GM21390 (cell line): Measurements from ENCODE around the gene UPP1.
"Not testable (repeated sequence)": the region's sequence is repeated elsewhere in the genome, so short reads cannot be mapped to it uniquely, and the experiment has no call there.

ENCODE experiments used
- ATAC-seq: cut with Tn5 transposase; IDR thresholded peaks from one replicate; pipeline ENCODE4 v1.9.1; 2021; ENCODE audit not compliant: unreplicated experiment

The UPP1 gene

DNA sequence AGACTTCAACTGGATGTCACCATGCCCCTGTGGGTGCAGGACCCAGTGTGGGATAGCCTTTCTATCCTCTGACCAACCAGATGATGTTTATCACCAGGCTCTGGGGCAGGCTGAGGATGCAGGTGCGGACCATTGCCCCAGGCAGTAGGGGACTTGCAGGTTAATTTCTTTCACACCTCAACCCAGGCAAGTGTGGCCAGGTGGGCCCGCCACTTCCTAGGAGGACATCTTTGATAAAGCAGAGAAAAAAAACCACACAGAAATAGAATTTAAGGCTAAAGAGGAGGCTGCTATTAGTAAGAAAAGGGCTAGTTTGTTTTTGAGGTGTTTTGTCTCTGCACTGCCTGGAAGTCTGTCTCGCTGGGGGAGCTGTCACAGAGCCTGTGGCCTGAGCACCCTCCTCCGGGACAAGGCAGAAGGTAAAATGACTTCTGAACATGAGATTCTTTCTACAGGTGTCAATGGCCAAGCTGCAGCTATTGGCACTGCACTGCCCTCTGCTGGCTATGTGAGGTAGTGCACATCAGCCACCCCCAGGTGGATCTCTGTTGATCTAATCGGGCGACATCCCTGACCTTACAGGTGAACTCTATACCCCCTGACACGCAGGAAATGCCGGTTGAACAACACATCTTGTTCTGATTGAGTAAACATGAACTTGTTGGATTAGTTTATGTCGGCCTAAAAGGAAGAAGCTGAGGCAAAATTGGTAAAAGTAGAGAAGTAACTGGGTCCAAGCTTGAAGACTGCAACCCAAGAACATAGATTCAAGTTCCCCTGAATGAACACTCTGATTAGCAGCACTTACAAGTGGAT, 21.0 kb downstream of the UPP1 start:
- ATAC-seq: peak; percentile 94

DNA sequence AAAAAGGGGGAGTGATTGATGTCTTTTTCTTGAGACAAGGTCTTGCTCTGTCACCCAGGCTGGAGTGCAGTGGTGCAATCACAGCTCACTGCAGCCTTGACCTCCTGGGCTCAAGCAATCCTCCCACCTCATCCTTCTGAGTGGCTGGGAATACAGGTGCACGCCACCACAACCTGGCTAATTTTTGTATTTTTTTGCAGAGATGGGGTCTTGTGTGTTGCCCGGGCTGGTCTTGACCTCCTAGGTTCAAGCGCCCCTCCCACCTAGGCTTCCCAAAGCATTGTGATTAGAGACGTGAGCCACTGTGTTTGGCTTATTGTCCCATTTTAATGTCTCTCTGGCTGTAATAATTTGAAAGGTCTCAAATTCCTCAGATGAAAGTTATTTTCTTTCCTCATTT, 21.8 kb downstream of the UPP1 start:
- ATAC-seq: no peak

DNA sequence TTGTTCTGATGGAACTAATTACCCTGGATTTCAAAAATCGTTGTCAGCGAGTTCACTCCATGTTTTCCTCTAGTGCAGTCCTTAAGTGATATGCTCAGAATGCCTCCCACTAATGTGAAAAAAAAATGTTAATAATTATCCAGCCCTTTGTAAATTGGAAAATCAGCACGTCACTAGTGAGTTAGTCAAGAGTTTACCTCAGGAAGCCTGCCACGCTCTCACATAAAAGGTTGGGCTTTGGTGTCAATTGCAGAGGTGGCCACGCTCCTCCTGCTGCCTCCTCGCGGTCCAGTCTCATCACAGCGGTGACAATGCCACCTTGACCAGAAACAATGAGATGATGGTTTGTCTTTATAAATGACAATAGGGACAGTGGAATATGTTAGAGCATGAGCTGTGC, 22.5 kb downstream of the UPP1 start:
- no peak for ATAC-seq

DNA sequence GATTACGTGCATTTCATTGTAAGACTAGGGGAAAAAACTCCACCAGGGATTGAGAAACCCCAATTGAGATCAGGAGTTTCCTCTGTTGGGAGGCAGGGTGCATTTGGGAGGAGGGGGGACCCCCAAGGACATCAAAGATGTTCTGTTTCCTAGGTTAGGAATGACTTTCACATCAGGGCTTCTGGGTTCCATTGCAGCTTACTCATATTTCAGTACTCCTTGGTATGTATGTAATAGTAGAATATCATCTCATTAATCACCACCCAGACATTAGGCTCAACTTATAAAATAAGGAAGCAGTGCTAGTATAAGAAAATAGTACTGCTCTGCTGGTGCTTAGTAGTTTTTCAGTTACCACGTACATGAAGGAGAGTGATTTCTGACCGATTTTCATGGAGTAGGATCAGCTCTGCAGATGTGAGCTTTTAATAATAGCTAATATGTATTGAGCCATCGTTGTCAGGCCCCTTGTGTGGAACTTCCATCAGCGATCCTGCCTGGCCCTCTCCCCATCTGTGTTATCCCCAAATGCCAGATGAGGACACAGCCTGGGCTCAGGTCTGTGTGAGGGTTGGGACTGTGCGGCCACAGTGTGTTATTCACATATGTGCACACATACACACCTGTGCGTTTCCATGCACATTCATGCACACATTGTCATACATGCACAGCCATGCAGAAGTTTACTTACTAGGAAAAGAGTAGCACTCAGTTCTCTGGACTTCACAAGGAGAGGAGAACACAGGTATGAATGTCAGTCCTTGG, 23.5 kb downstream of the UPP1 start:
- ATAC-seq: no peak

DNA sequence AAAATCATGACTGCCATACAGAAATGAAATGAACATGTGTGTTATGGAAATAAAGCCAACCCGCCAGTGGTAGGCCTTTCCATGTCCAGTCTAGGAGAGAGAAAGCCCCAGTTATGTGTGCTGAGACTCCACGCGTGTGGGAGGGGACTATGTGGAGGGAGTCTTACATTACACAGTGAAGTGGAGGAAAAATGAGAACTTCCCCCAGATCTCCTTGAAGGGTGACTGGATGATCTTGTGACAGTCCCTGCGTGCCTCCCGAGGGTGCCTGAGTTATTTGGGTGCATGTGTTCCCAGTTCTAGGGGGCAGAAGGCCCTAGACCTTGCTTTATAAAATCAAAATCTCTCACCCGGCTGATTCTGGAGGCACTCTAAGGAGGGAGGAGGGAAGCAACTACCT, 24.2 kb downstream of the UPP1 start:
- ATAC-seq: no peak

DNA sequence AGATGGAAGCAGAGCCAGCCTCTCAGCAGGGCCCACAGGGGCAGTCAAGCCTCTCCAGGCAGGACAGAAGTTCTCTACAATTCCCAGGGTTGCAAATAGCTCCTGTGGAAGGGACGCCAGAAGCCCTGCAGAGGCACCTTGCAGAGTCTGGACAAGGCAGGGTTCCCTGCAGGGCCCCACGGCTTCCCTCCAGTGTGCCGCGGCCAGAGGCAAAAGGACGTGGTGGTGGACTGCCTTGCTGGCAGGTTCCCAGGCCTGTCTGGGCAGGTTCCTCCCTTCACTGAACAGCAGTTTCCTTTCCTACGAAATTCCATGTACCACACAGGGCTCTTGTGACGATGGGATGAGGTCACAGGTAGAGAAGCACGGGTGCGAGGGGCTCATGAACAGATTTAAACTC, 25.1 kb downstream of the UPP1 start:
- ATAC-seq: no peak

DNA sequence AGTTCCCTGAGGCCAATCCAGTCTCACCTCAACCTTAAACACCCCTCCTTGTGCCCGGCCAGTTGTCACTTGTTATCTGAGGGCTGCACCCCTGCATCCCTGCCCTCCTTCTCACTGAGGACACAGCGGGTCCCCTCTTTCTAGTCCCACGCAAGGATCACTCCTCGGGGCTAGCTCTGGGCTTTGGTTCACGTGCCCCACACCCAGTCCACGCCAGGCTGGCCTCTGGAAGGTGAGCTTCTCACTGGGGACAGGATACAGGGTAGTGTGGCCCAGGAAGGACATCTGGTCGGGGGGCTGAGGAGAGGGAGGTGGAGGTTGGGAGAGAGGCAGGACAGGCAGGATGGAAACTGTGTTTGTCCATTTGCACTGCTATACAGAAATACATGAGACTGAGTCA, 25.5 kb downstream of the UPP1 start:
- ATAC-seq: no peak

DNA sequence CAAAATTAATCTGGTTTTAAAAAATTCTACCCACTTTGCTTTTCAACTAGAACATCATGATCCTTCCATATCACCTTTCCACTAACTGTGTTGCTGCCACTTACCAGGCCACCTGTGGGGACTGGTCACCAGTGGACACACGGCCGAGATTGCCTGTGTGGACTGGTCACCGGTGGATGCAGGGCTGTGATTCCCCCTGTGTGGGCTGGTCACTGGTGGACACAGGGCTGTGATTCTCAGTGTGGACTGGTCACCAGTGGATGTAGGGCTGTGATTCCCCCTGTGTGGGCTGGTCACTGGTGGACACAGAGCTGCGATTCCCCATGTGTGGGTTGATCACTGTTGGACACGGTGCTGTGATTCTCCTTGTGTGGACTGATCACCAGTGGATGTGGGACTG, 27.0 kb downstream of the UPP1 start:
- no peak for ATAC-seq

DNA sequence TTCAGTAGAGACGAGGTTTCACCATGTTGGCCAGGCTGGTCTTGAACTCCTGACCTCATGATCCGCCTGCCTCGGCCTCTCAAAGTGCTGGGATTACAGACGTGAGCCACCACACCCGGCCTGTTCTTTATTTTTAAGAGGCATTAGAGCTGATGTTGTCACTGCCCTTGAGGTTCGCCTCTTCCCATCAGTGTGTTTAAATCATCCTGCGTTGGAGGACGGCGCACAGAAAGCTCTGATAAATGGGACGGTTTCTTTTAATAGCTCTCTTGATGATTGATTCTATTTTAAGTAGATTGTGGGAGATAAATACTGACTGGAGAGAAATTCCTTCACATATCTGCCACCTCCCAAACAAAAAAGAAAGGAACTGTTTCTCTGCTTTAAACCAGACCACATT, 29.0 kb downstream of the UPP1 start:
- ATAC-seq: no peak

DNA sequence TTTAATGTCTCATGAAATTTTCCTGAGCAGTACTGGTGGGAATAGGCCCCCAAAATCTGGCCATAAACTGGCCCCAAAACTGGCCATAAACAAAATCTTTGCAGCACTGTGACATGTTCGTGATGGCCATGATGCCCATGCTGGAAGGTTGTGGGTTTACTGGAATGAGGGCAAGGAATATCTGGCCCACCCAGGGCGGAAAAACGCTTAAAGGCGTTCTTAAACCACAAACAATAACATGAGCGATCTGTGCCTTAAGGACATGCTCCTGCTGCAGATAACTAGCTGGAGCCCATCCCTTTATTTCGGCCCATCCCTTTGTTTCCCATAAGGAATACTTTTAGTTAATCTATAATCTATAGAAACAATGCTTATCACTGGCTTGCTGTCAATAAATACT, 31.5 kb downstream of the UPP1 start:
- ATAC-seq: not testable (repeated sequence)

DNA sequence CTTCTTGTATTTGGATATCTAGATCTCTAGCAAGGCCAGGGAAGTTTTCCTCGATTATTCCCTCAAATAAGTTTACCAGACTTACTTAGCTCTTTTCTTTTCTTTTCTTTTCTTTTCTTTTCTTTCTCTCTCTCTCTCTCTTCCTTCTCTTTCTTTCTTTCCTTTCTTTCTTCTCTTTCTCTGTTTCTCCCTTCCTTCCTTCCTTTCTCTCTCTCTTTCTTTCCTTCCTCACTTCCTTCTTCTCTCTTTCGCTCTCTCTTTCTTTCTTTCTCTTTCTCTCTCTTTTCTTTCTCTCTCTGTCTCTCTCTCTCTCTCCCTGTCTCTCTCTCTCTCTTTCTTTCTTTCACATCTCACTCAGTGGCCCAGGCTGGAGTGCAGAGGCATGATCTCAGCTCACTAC, 37.0 kb downstream of the UPP1 start:
- no peak for ATAC-seq

DNA sequence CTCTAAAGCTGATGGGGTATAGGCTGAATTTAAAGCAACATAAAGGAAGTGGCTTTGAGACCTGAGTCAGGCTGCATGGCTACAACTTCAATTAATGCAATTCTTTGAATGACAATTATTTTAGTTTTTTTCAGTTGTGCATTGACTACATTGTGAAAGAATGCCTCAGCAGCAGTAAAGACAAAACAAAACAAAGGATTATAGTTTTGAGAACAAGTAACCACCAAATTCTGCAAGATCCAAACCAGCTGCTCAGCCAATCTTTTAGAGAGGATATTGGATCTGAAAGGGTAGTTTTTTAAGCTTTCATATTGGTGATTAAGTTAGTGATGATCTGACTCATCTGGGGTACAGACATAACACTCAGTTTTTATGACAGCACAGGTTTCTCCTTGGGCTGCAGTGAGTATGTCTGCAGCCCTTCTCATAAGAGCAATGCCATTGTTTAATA, 41.6 kb downstream of the UPP1 start:
- ATAC-seq: peak; percentile 87

DNA sequence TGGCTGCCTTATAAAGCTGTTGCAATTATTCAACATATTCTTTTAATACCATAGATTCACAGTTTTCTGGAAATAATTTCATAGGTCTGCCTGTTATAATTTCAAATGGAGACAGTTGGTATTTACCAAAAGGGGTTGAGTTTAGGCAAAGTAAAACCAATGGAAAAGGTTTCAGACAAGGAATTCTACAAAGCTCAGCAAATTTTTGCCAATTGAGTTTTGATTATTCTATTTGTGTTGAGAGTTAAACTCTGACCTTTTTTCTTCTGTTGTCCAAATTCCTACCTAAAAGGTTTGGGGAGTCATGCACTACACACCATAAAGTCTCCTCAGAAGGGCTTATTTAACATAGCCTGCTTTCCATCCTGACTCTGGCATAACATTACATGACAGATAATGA, 43.7 kb downstream of the UPP1 start:
- no peak for ATAC-seq

DNA sequence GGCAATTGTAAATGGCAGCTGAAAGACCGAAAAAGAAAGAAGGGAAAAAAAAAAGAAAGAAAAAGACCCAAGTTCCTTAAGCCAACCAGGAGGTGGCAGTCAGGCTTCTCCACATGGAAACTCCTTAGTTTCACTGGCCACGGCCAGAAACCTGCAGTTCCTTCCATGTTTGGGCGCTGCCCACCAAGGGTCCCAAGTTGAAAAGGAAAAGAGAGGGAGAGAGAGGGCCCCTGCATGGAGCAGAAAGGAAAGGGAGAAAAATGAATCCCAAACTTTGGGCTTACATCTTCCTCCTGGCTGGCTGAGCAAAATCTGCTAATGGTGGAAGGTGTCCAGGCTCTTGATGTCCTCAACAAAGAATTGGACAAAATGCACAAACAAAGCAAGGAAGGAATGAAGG, 50.4 kb downstream of the UPP1 start:
- ATAC-seq: no peak

DNA sequence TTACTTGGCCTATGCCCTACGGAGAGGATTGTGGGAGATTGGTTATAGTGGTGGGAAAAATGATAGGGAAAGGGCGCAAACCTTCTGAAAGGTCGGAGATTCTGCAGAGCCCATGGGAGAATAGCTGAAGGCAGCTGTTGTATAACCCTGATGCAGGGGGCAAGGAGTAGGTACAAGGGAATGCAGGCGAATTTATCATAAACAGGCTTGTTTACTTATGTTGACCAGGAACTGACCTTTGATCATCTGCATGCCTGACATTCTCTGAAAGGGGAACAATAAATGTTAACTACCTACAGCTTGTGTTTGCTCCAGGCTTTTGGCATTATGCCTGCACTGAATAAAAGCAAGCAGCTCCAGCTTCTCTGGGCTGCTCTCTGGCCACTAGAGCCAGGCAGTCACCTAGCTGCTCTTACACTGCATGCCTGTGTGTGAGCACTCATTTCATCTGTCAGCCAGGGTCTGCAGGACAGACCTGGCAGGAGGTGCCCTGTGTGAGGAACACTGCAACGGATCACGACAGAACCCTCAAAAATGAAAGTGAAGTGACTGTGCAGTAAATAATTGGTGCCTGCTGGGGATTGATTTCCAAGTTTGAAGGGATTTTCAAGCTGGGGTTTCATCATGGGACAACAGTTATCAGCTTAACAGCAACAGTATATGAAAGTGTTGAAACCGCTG, 51.1 kb downstream of the UPP1 start:
- no peak for ATAC-seq

DNA sequence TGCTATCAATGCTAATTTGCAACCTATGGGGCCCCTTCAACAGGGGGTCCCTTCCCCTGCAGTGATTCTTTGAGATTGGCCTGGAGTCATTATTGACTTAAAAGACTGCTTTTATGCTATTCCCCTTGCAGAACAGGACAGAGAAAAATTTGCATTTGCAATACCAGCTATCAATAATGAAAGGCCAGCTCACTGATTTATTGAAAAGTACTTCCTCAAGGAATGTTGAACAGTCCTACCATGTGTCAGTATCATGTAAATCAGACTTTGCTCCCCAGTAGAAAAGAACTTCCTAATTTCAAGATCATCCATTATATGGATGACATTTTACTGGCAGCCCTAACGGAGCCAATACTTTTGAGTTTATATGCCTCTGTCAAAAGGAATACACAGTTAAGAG, 52.5 kb downstream of the UPP1 start:
- ATAC-seq: no peak

DNA sequence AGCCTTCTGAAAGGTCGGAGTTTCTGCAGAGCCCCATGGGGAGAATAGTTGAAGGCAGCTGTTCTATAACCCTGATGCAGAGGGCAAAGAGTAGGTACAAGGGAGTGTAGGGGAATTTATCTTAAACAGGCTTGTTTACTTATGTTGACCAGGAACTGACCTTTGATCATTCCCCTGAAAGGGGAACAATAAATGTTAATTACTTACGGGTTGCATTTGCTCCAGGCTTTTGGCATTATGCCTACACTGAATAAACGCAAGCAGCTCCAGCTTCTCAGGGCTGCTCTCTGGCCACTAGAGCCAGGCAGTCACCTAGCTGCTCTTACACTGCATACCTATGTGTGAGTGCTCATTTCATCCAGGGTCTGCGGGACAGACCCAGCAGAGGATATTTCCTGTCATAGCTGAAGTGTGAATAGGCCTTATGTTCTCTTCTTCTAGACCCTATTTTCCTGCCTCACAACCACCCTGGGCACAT, 55.3 kb downstream of the UPP1 start:
- ATAC-seq: no peak

DNA sequence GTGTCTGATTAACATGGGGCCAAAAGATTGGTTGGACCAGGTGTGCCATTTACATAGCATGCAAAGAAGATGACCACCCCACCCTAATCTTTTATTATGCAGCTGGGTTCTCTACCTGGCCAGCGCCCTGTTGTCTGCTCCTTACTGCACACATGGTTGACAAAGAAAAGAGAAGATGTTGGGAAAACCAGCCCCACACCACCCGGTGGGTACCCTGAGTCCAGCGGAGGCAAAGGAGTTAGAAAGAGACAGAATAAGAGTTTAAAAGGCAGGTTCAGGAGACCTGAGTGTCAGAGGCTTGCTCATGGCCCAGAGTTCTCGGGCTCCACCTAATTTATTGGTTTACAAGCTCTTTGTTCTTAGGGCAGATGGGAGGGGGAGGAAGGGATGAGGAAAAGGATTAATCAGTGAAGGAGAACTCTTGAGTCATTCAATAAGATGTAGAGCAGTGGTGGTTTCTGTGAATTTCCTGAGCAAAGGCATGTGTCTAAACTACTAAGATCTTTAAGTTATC, 58.1 kb downstream of the UPP1 start:
- ATAC-seq: no peak

DNA sequence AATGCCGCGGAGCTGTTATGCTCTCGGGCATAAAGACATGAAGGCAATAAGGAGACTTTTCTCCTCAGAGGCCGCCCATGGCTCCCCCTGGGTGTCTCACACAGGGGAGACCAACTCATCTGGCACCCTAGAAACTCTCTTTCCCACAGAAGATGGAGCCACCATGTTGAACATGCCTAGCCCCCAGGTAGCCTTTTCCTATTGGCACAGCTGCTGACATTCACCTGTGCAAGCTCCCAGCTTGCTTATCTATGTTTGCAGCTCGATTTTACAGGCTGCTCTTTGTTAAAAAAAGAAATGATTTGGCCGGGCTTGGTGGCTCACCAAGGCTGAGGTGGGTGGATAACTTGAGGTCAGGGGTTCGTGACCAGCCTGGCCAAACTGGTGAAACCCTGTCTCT, 58.6 kb downstream of the UPP1 start:
- not testable (repeated sequence) for ATAC-seq

DNA sequence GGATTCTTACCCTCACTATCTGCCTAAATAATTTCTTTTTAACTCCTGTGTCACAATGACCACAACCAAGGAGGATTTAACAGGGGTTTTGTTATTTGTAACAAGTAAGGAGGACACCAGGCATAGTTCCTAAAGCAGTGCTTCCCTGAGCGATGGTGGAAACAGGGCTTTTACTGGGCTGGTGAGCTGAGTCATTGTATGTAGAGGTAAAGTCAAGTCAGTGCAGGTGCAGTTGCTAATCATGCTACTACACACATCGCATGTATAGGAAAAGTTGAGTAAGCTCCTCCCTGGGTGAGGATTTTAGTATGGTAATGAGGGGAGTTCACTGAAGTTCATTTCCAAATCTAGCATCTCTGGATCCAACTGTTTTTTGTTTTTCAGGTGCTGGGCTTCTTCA, 59.2 kb downstream of the UPP1 start:
- ATAC-seq: no peak

DNA sequence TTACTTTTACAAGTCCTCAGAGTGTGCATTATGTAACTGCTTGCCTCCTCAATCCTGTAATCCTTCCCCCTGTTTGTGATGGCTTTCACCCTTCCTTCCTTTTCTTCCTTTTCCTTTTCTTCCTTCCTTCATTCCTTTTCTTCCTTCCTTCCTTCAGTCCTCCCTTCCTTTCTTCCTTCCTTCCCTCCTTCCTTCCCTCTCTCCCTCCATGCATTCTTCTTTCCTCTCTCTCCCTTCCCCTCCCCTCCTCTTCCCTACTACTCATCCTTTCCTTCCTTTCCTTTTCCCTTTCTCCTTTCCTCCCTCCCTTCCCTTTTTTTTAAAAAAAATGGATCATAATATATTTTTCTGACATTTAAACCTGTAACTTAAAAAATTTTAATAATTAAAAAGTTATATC, 60.0 kb downstream of the UPP1 start:
- ATAC-seq: no peak

DNA sequence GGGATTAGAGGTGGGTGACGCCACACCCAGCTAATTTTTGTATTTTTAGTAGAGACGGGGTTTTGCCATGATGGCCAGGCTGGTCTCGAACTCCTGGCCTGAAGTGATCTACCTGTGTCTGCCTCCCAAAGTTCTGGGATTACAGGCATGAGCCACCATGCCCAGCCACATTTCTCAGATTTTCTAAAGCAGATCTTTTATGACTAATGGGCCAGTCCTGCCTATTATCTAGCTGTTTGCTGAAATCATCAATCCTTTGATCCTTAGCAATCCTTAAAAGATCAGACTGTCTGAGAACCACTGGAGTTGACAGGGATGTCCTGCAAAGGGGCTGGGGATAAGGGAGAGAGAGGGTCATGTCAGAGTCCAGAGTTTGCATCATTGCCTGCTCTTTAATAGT, 61.0 kb downstream of the UPP1 start:
- no peak for ATAC-seq
